ENCODE results near the gene METTL24. TPM values are rescaled to one million over a fixed set of nuclear protein-coding genes. Genes with fewer than 3 reads are reported as not detected.
"Not testable (repeated sequence)": the region's sequence is repeated elsewhere in the genome, so short reads cannot be mapped to it uniquely, and the experiment has no call there.

Gene METTL24
- total and polyA plus RNA-seq, 2 experiments from 2014 or later, result not detected

- Histone ChIP-seq H3K79me2 (ENCODE audit: insufficient read depth) (no peaks in the 10 kb centered on the region), H3K27ac (no peak overlapping the region), H2AFZ (no peak overlapping the region), H3K27me3 (replicated peaks; ENCODE audit: insufficient read depth) (no peaks in the 10 kb centered on the region), H3K4me3 (no peak overlapping the region), H4K20me1 (ENCODE audit: insufficient read depth) (no peaks in the 10 kb centered on the region), H3K36me3 (ENCODE audit: low read depth) (no peaks in the 10 kb centered on the region), H3F3A (ENCODE audit: insufficient read depth) (no peaks in the 10 kb centered on the region), H3K9me2 (ENCODE audit: insufficient read depth) (no peaks in the 10 kb centered on the region), H3K9ac (no peak overlapping the region), H3K4me2 (ENCODE audit: unreplicated experiment) (no peak overlapping the region), H3K9me3 (ENCODE audit: low read depth) (no peaks in the 10 kb centered on the region), H3K4me1 (ENCODE audit: insufficient read depth) (no peaks in the 10 kb centered on the region)
- TF ChIP-seq EZH2phosphoT487 (IDR thresholded peaks at IDR 0.05; ENCODE audit: insufficient read depth, low read depth) (no peak), EZH2 (IDR thresholded peaks at IDR 0.05; ENCODE audit: insufficient read depth, poor library complexity, severe bottlenecking) (no peak)
- in situ Hi-C loops (cut with MboI), result no loop called here
- WGBS, 2 experiments (ENCODE audit: low coverage in 1 of 2, low lambda C conversion rate in 2 of 2, missing lambda C conversion rate in 2 of 2), result 82 to 83% methylated on average over 6 of the region's 6 CpGs
- no peak for DNase-seq
Measured at GRCh38 chr6:110315207-110315868, 42.8 kb downstream of the METTL24 start.

DNA sequence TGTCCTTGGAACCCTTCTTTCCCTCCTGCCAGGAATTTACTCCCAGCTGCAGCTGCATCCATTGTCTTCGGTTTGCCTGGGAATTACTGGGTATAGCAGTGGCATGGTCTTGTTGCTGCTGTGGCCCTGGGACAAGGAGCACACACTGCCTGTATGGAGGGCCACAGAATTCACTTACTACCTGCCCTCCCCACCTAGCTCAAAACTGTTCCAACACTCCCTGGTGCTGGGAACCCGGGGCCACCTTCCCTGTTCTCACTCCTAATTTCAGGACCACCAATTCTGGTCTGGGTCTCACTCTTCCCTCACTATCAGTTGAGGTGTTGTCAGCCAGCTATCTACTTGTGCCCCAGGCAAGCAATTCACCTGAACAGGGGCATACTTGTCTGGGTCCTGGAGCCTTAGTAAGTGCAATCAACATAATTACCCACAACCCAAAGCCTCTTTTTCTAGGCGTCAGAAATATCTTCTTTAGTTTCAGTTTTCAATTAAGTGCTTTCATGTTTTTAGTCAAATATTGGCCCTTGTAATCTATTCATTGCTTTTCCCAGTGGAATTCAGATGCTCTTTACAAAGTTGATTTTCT, 47.2 kb downstream of the METTL24 start:
- TF ChIP-seq EZH2phosphoT487 (IDR thresholded peaks at IDR 0.05; ENCODE audit: insufficient read depth, low read depth) (no peak), EZH2 (IDR thresholded peaks at IDR 0.05; ENCODE audit: insufficient read depth, poor library complexity, severe bottlenecking) (no peak)
- Histone ChIP-seq H3K27ac (no peak overlapping the region), H3K9me2 (ENCODE audit: insufficient read depth) (no peaks in the 10 kb centered on the region), H3K4me1 (ENCODE audit: insufficient read depth) (no peaks in the 10 kb centered on the region), H3K36me3 (ENCODE audit: low read depth) (no peaks in the 10 kb centered on the region), H3K27me3 (replicated peaks; ENCODE audit: insufficient read depth) (no peaks in the 10 kb centered on the region), H3K4me2 (ENCODE audit: unreplicated experiment) (no peak overlapping the region), H3K9me3 (ENCODE audit: low read depth) (no peaks in the 10 kb centered on the region), H2AFZ (no peak overlapping the region), H3K79me2 (ENCODE audit: insufficient read depth) (no peaks in the 10 kb centered on the region), H3F3A (ENCODE audit: insufficient read depth) (no peaks in the 10 kb centered on the region), H3K9ac (no peak overlapping the region), H4K20me1 (ENCODE audit: insufficient read depth) (no peaks in the 10 kb centered on the region), H3K4me3 (no peak overlapping the region)
- no peak for DNase-seq
- 61 to 67% methylated on average over 3 of the region's 3 CpGs for WGBS, 2 experiments (ENCODE audit: low coverage in 1 of 2, low lambda C conversion rate in 2 of 2, missing lambda C conversion rate in 2 of 2)
- in situ Hi-C loops (cut with MboI), result no loop called here

DNA sequence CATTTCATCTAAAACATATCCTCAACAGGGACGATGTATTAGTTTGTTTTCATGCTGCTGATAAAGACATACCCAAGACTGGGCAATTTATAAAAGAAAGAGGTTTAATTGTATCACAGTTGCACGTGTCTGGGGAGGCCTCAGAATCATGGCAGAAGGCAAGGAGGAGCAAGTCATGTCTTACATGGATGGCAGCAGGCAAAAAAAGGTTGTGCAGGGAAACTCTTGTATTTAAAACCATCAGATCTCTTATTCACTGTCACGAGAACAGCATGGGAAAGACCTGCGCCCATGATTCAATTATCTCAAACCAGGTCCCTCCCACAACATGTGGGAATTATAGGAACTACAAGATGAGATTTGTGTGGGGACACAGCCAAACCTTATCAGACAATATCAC, 48.7 kb downstream of the METTL24 start:
- 70 to 74% methylated on average over 4 of the region's 4 CpGs for WGBS, 2 experiments (ENCODE audit: low coverage in 1 of 2, low lambda C conversion rate in 2 of 2, missing lambda C conversion rate in 2 of 2)
- H3K9me3 ChIP-seq (ENCODE audit: low read depth), result not testable (repeated sequence)

GRCh38 chr6:110307368-110307767, 50.8 kb downstream of the METTL24 start:
- no peaks in the 10 kb centered on the region for H3K27me3 ChIP-seq (replicated peaks; ENCODE audit: insufficient read depth)
- no peaks in the 10 kb centered on the region for H3F3A ChIP-seq (ENCODE audit: insufficient read depth)
- H2AFZ ChIP-seq, result no peak overlapping the region
- no peak overlapping the region for H3K4me2 ChIP-seq (ENCODE audit: unreplicated experiment)
- no peaks in the 10 kb centered on the region for H3K9me3 ChIP-seq (ENCODE audit: low read depth)
- H3K9ac ChIP-seq, result no peak overlapping the region
- no peak overlapping the region for H3K27ac ChIP-seq
- H3K4me3 ChIP-seq, result no peak overlapping the region
- H4K20me1 ChIP-seq (ENCODE audit: insufficient read depth), result no peaks in the 10 kb centered on the region
- no peaks in the 10 kb centered on the region for H3K79me2 ChIP-seq (ENCODE audit: insufficient read depth)
- H3K4me1 ChIP-seq (ENCODE audit: insufficient read depth), result no peaks in the 10 kb centered on the region
- WGBS, 2 experiments (ENCODE audit: low coverage in 1 of 2, low lambda C conversion rate in 2 of 2, missing lambda C conversion rate in 2 of 2), result 65 to 82% methylated on average over 2 of the region's 2 CpGs
- H3K9me2 ChIP-seq (ENCODE audit: insufficient read depth), result no peaks in the 10 kb centered on the region
- H3K36me3 ChIP-seq (ENCODE audit: low read depth), result no peaks in the 10 kb centered on the region
- TF ChIP-seq EZH2phosphoT487 (IDR thresholded peaks at IDR 0.05; ENCODE audit: insufficient read depth, low read depth) (no peak), EZH2 (IDR thresholded peaks at IDR 0.05; ENCODE audit: insufficient read depth, poor library complexity, severe bottlenecking) (no peak)
- no peak for DNase-seq
- in situ Hi-C loops (cut with MboI), result no loop called here

More for the DNA sequence above, 48.7 kb downstream of the METTL24 start:
- H3K4me2 ChIP-seq (ENCODE audit: unreplicated experiment); in situ Hi-C loops (cut with MboI); H2AFZ ChIP-seq; H3K27ac ChIP-seq; H3K9ac ChIP-seq; H3K36me3 ChIP-seq (ENCODE audit: low read depth); H3K4me1 ChIP-seq (ENCODE audit: insufficient read depth); H4K20me1 ChIP-seq (ENCODE audit: insufficient read depth); H3K9me2 ChIP-seq (ENCODE audit: insufficient read depth); H3K79me2 ChIP-seq (ENCODE audit: insufficient read depth); DNase-seq; H3F3A ChIP-seq (ENCODE audit: insufficient read depth); H3K4me3 ChIP-seq; H3K27me3 ChIP-seq (replicated peaks; ENCODE audit: insufficient read depth): not testable (repeated sequence)

DNA sequence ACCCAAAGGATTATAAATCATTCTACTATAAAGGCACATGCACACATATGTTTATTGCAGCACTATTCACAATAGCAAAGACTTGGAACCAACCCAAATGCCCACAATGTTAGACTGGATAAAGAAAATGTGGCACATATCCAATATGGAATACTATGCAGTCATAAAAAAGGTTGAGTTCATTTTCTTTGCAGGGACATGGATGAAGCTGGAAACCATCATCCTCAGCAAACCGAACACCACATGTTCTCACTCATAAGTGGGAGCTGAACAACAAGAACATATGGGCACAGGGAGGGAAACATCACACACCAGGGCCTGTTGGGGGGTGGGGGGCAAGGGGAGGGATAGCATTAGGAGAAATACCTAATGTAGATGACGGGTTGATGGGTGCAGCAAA, 52.3 kb downstream of the METTL24 start:
- H3K9me3 ChIP-seq (ENCODE audit: low read depth); H3K4me2 ChIP-seq (ENCODE audit: unreplicated experiment); H3K4me3 ChIP-seq; in situ Hi-C loops (cut with MboI); H3K9me2 ChIP-seq (ENCODE audit: insufficient read depth); H3K4me1 ChIP-seq (ENCODE audit: insufficient read depth); H3K36me3 ChIP-seq (ENCODE audit: low read depth); H3K79me2 ChIP-seq (ENCODE audit: insufficient read depth); H2AFZ ChIP-seq; H3K27me3 ChIP-seq (replicated peaks; ENCODE audit: insufficient read depth); H3K9ac ChIP-seq; H4K20me1 ChIP-seq (ENCODE audit: insufficient read depth); H3K27ac ChIP-seq; H3F3A ChIP-seq (ENCODE audit: insufficient read depth); DNase-seq: not testable (repeated sequence)
- 11 to 19% methylated on average over 2 of the region's 2 CpGs for WGBS, 2 experiments (ENCODE audit: low coverage in 1 of 2, low lambda C conversion rate in 2 of 2, missing lambda C conversion rate in 2 of 2)

DNA sequence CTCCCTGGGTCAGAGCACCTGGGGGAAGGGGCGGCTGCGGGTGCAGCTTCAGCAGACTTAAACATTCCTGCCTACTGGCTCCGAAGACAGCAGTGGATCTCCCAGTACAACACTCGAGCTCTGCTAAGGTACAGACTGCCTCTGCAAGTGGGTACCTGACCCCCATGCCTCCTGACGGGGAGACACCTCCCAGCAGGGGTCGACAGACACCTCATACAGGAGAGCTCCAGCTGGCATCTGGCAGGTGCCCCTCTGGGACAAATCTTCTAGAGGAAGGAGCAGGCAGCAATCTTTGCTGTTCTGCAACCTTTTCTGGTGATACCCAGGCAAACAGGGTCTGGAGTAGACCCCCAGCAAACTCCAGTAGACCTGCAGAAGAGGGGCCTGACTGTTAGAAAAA, 54.5 kb downstream of the METTL24 start:
- H3F3A ChIP-seq (ENCODE audit: insufficient read depth); H3K27ac ChIP-seq; H3K27me3 ChIP-seq (replicated peaks; ENCODE audit: insufficient read depth); H3K4me2 ChIP-seq (ENCODE audit: unreplicated experiment); H3K4me3 ChIP-seq; H3K9me2 ChIP-seq (ENCODE audit: insufficient read depth); in situ Hi-C loops (cut with MboI); H3K9ac ChIP-seq; H4K20me1 ChIP-seq (ENCODE audit: insufficient read depth); DNase-seq; H2AFZ ChIP-seq; H3K79me2 ChIP-seq (ENCODE audit: insufficient read depth); H3K36me3 ChIP-seq (ENCODE audit: low read depth); H3K4me1 ChIP-seq (ENCODE audit: insufficient read depth); H3K9me3 ChIP-seq (ENCODE audit: low read depth): not testable (repeated sequence)
- 82 to 84% methylated on average over 6 of the region's 6 CpGs for WGBS, 2 experiments (ENCODE audit: low coverage in 1 of 2, low lambda C conversion rate in 2 of 2, missing lambda C conversion rate in 2 of 2)
